Gastrocnemius medialis (tissue), 4 donors: Measurements from ENCODE around the gene PDE6A.

Experiments used
- POLR2A ChIP-seq, 2 donors: fragments of 450-650 bp; IDR thresholded peaks; one replicate each; pipeline ENCODE4 v1.6.1; 2017; ENCODE audit warnings: antibody characterized with exemption in 2 of 2, mild to moderate bottlenecking in 2 of 2, moderate library complexity in 2 of 2
- TF ChIP-seq, protein P1 (sequence below), 5 experiments: fragments of 450-650 bp in 3 of 5; fragments of 200-600 bp in 2 of 5; sonication (generic) in 2 of 5; IDR thresholded peaks in 4 of 5; conservative IDR thresholded peaks in 1 of 5; 1 replicate in 4 of 5; 2 replicates in 1 of 5; pipeline ENCODE4 v1.5.1; 2016 to 2019; ENCODE audit warnings: antibody characterized with exemption in 5 of 5, mild to moderate bottlenecking in 3 of 5, moderate library complexity in 3 of 5

DNA sequence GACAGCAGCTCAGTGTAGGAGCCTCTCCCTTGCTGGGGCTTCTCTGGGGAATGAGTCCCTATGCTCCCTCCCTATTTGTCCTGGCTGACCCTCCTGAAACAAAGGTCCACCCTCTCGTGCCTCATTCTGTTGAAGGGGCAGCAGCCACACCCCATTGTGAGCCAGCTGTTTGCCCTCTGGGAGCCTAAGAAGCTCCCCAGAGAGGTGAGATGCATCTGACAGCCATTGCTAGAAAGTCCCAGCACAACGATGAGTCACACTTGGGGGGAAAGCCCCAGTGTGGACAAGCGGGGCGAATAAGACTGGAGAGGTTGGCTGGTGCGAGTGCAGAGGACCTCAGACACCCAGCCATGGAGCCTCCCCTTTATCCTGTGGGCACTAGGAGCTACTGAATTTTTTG lies 113.1 kb downstream of the PDE6A start:
- TF ChIP-seq, protein P1, sequence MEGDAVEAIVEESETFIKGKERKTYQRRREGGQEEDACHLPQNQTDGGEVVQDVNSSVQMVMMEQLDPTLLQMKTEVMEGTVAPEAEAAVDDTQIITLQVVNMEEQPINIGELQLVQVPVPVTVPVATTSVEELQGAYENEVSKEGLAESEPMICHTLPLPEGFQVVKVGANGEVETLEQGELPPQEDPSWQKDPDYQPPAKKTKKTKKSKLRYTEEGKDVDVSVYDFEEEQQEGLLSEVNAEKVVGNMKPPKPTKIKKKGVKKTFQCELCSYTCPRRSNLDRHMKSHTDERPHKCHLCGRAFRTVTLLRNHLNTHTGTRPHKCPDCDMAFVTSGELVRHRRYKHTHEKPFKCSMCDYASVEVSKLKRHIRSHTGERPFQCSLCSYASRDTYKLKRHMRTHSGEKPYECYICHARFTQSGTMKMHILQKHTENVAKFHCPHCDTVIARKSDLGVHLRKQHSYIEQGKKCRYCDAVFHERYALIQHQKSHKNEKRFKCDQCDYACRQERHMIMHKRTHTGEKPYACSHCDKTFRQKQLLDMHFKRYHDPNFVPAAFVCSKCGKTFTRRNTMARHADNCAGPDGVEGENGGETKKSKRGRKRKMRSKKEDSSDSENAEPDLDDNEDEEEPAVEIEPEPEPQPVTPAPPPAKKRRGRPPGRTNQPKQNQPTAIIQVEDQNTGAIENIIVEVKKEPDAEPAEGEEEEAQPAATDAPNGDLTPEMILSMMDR (IDR thresholded peaks at IDR 0.05 in 4 of 5, conservative IDR thresholded peaks at IDR 0.05 in 1 of 5), result no peak
- no peak for TF ChIP-seq POLR2A (IDR thresholded peaks at IDR 0.05)
